CD4-positive, alpha-beta memory T cell (primary cell): ENCODE data around the gene CCL13. TPM values are rescaled to one million over a fixed set of nuclear protein-coding genes. Genes with fewer than 3 reads are reported as not detected.

ENCODE experiments used
- CTCF ChIA-PET: fragments of 350-600 bp; sonication (Branson Sonifier 250); formaldehyde crosslinking; loops from one replicate; lab custom pipeline; 2021; ENCODE audit warnings: inconsistent platforms; ENCODE audit not compliant: partially characterized antibody; lab: Charles Lee
- POLR2A ChIA-PET: fragments of 350-600 bp; sonication (Branson Sonifier 250); formaldehyde crosslinking; loops from one replicate; lab custom pipeline; 2021; ENCODE audit not compliant: partially characterized antibody; lab: Charles Lee
- DNase-seq, 5 donors: peaks; one replicate each; pipeline versions ENCODE4 v3.0.0 to v3.0.0-alpha.2; 2020 to 2022; ENCODE audit warnings: mixed read lengths in 1 of 5
- H3K27ac ChIP-seq: one replicate; pipeline ENCODE4 v1.7.0; 2013; ENCODE audit warnings: low read depth, low read length
- H3K27me3 ChIP-seq: 2 replicates; pipeline ENCODE4 v1.7.0; 2013; ENCODE audit warnings: mild to moderate bottlenecking, low read length, moderate library complexity; ENCODE audit not compliant: insufficient read depth
- H3K36me3 ChIP-seq: 2 replicates; pipeline ENCODE4 v1.7.0; 2013; ENCODE audit warnings: mild to moderate bottlenecking, low read length, moderate library complexity; ENCODE audit not compliant: insufficient read depth
- H3K4me1 ChIP-seq: 2 replicates; pipeline ENCODE4 v1.7.0; 2013; ENCODE audit warnings: mild to moderate bottlenecking, low read length, moderate library complexity; ENCODE audit not compliant: insufficient read depth
- H3K4me3 ChIP-seq, 2 donors: one replicate each; pipeline ENCODE4 v1.7.0; 2013; ENCODE audit warnings: low read length in 2 of 2, mild to moderate bottlenecking in 1 of 2
- H3K9me3 ChIP-seq, 2 donors: one replicate each; pipeline ENCODE4 v1.7.0; 2013; ENCODE audit warnings: low read length in 2 of 2, control low read depth in 1 of 2; ENCODE audit not compliant: control insufficient read depth in 1 of 2
- H3K27ac Mint-ChIP-seq, 7 donors: one replicate each; pipeline ENCODE4 v1.8.0; 2020 to 2021; ENCODE audit warnings: mixed read lengths in 7 of 7, mild to moderate bottlenecking in 6 of 7, inconsistent platforms in 3 of 7, moderate library complexity in 3 of 7
- H3K27me3 Mint-ChIP-seq, 2 donors: one replicate each; pipeline ENCODE4 v1.8.0; 2020 to 2021; ENCODE audit warnings: mixed read lengths in 2 of 2
- H3K36me3 Mint-ChIP-seq, 2 donors: one replicate each; pipeline ENCODE4 v1.8.0; 2020 to 2021; ENCODE audit warnings: mixed read lengths in 2 of 2, inconsistent platforms in 1 of 2, mild to moderate bottlenecking in 1 of 2
- H3K4me1 Mint-ChIP-seq, 4 donors: one replicate each; pipeline ENCODE4 v1.8.0; 2020 to 2021; ENCODE audit warnings: mixed read lengths in 4 of 4, mild to moderate bottlenecking in 1 of 4
- H3K4me3 Mint-ChIP-seq, 8 donors: one replicate each; pipeline ENCODE4 v1.8.0; 2020 to 2021; ENCODE audit warnings: mixed read lengths in 8 of 8, mild to moderate bottlenecking in 7 of 8, moderate library complexity in 6 of 8, inconsistent platforms in 3 of 8
- H3K9me3 Mint-ChIP-seq, 8 donors: one replicate each; pipeline ENCODE4 v1.8.0; 2020 to 2021; ENCODE audit warnings: mixed read lengths in 8 of 8, mild to moderate bottlenecking in 5 of 8, inconsistent platforms in 3 of 8, moderate library complexity in 1 of 8
- intact Hi-C: fragments of 100-400 bp; cut with micrococcal nuclease; formaldehyde crosslinking; loops from one replicate; pipeline ENCODE4 v1.15.1; 2023
- polyA plus RNA-seq, 2 donors: library from polyadenylated mRNA; unstranded; fragments of 300-500 nt; fragmentation: Illumina TruSeq; gene quantifications; one replicate each; pipeline ENCODE4 v1.2.3, GENCODE V29; 2021
- total RNA-seq, 2 experiments: library from RNA; stranded (reverse); gene quantifications; one replicate each; pipeline ENCODE4 v1.2.3, GENCODE V29; 2021

CCL13 gene
- total RNA-seq (not detected), polyA plus RNA-seq (not detected)

DNA sequence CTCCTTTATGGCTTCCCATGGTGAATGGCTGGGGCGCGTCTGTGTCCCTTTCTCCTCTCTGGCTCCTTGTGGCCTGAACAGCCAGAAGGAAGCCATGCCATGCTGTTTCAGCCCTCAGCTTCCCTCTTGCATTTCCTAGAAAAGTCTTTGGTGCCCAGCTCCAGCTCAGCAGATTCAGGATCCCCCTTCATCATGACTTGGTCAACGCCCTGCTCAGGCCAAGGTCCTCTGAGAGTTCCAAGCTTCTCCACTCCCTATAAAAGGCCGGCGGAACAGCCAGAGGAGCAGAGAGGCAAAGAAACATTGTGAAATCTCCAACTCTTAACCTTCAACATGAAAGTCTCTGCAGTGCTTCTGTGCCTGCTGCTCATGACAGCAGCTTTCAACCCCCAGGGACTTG lies at the start of gene CCL13:
Gene CCL13 (plus strand): TSS at position 287 of the 400 bp plus-strand sequence. CDS start 47 bp downstream, at position 334.
- Histone ChIP-seq H3K36me3 (no peaks in the 10 kb centered on the region), H3K4me3 (no peak within 1 kb of the TSS), H3K4me1 (no peaks in the 10 kb centered on the region), H3K27me3 (no peaks in the 10 kb centered on the region), H3K9me3 (no peaks in the 10 kb centered on the region), H3K27ac (no peak within 1 kb of the TSS)
- H3K4me3 Mint-ChIP-seq: no peak within 1 kb of the TSS
- H3K4me1 Mint-ChIP-seq: no peaks in the 10 kb centered on the region
- ChIA-PET POLR2A (no interaction called here), CTCF (no interaction called here)
- intact Hi-C loops: no loop called here
- no peaks in the 10 kb centered on the region for H3K36me3 Mint-ChIP-seq
- H3K27me3 Mint-ChIP-seq: peaks cover 8 to 21% of the 10 kb centered on the region in 2 donors
- H3K27ac Mint-ChIP-seq: no peak within 1 kb of the TSS
- peaks cover 0 to 3% (median 0%) of the 10 kb centered on the region in 8 donors for H3K9me3 Mint-ChIP-seq
- DNase-seq: no peak

DNA sequence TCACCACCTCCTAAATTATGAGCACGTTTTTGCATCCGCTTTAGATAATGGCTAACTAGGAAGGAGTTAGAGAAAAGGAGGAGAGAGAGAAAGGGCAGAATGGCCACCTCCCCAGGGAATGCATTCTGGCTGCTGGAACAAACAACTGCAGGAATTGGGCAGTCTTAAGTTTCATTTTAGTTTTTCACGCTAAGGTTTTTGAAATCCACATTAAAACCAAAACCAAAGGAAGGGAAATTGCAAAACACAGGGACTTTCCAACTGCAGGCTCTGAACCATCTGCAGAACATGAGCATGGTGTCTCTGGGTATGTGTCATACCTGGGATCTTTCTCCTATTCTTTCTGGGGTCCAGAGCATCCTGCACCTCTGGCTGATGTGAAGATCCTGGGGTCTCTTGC lies 49.2 kb upstream of the CCL13 start:
- H3K36me3 Mint-ChIP-seq: no peaks in the 10 kb centered on the region
- POLR2A ChIA-PET: no interaction called here
- no peaks in the 10 kb centered on the region for H3K27me3 ChIP-seq
- no peaks in the 10 kb centered on the region for H3K9me3 Mint-ChIP-seq
- peaks cover 6 to 9% of the 10 kb centered on the region in 2 donors for H3K27me3 Mint-ChIP-seq
- H3K4me3 ChIP-seq: no peak overlapping the region
- no peaks in the 10 kb centered on the region for H3K4me1 Mint-ChIP-seq
- no peaks in the 10 kb centered on the region for H3K36me3 ChIP-seq
- H3K27ac Mint-ChIP-seq: no peak overlapping the region
- no peaks in the 10 kb centered on the region for H3K9me3 ChIP-seq
- no peak overlapping the region for H3K27ac ChIP-seq
- H3K4me1 ChIP-seq: no peaks in the 10 kb centered on the region
- CTCF ChIA-PET: no interaction called here
- no peak overlapping the region for H3K4me3 Mint-ChIP-seq
- intact Hi-C loops: no loop called here
- DNase-seq: no peak

DNA sequence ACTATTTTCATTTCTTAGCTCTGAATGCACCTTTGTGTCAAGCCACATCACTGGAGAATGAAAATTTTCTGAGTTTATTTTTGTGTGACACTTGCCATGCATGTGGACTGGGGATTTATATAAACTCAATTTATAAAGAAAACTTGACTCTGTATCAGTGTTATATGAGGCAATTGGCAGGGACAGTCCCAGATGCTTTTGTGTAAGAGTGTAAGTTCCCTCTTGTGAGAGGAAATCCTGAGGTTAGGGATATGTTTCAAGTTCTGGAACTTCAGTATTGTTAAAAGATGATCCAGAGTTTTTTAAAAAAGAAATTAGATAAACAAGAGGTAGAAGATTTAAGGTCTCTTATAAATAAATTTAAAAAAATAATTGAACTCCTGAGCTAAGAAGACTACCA lies 47.9 kb upstream of the CCL13 start:
- H3K27ac Mint-ChIP-seq: no peak overlapping the region
- Histone ChIP-seq H3K27ac (no peak overlapping the region), H3K9me3 (no peaks in the 10 kb centered on the region), H3K4me3 (no peak overlapping the region), H3K4me1 (no peaks in the 10 kb centered on the region), H3K36me3 (no peaks in the 10 kb centered on the region), H3K27me3 (no peaks in the 10 kb centered on the region)
- CTCF ChIA-PET: no interaction called here
- H3K4me3 Mint-ChIP-seq: no peak overlapping the region
- H3K4me1 Mint-ChIP-seq: no peaks in the 10 kb centered on the region
- intact Hi-C loops: no loop called here
- no peaks in the 10 kb centered on the region for H3K9me3 Mint-ChIP-seq
- H3K36me3 Mint-ChIP-seq: no peaks in the 10 kb centered on the region
- DNase-seq: no peak
- POLR2A ChIA-PET: no interaction called here
- peaks cover 12 to 19% of the 10 kb centered on the region in 2 donors for H3K27me3 Mint-ChIP-seq

DNA sequence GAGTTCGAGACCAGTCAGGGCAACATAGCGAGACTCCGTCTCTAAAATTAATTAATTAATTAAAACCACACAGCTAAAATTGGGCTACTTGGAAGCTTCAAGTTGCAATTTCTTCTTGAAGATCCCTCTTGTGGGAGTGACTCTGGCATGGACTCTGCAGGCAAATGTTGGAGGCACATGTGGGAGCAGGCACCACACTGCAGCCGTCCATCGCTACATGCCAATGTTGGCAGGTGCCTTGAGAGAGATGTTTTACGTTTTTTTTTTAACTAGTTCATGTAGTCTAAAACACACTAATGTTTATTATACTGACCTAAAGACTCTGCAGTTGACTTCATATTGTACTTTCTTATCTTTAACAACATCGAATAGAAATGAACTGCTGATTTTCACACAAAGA lies 45.0 kb upstream of the CCL13 start:
- POLR2A ChIA-PET: no interaction called here
- peaks cover 13 to 18% of the 10 kb centered on the region in 2 donors for H3K27me3 Mint-ChIP-seq

DNA sequence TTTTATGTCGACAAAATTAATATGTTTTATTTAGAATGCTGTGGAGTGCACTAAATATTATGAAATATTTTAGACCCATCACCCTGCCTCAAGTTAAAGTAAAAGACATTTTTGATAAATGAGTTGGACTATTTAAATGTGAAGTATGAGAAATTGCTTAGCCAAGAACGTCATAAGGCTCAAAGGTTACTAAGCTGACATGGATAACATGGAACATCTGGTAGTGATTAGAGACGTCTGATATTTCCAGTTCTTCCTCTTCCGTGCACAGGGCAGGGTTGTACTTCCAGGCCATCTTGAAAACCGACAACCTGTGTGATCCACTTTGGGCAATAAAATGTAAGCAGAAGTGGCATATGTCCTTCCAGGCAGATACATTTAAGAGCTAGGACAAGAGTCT lies 44.2 kb upstream of the CCL13 start:
- Mint-ChIP-seq H3K36me3 (no peaks in the 10 kb centered on the region), H3K4me1 (no peaks in the 10 kb centered on the region), H3K27ac (no peak overlapping the region), H3K27me3 (peaks cover 15 to 21% of the 10 kb centered on the region in 2 donors), H3K9me3 (no peaks in the 10 kb centered on the region), H3K4me3 (no peak overlapping the region)
- intact Hi-C loops: no loop called here
- Histone ChIP-seq H3K4me1 (no peaks in the 10 kb centered on the region), H3K27ac (no peak overlapping the region), H3K27me3 (no peaks in the 10 kb centered on the region), H3K36me3 (no peaks in the 10 kb centered on the region), H3K4me3 (no peak overlapping the region), H3K9me3 (no peaks in the 10 kb centered on the region)
- DNase-seq: no peak
- ChIA-PET CTCF (no interaction called here), POLR2A (no interaction called here)

More for the DNA sequence above, 45.0 kb upstream of the CCL13 start:
- Mint-ChIP-seq H3K4me1 (no peaks in the 10 kb centered on the region), H3K27ac (peak overlapping the region in 1 of 7 donors; percentile 20), H3K4me3 (no peak overlapping the region), H3K36me3 (no peaks in the 10 kb centered on the region), H3K9me3 (no peaks in the 10 kb centered on the region)
- H3K36me3 ChIP-seq: no peaks in the 10 kb centered on the region
- intact Hi-C loops: no loop called here
- H3K4me3 ChIP-seq: no peak overlapping the region
- H3K27me3 ChIP-seq: no peaks in the 10 kb centered on the region
- H3K27ac ChIP-seq: no peak overlapping the region
- DNase-seq: no peak
- H3K9me3 ChIP-seq: no peaks in the 10 kb centered on the region
- CTCF ChIA-PET: interaction anchor here (1.2 kb wide), 1 partner anchor 11 kb away, joined by 4 read pairs; no protein-coding TSS in a partner anchor
- H3K4me1 ChIP-seq: no peaks in the 10 kb centered on the region

DNA sequence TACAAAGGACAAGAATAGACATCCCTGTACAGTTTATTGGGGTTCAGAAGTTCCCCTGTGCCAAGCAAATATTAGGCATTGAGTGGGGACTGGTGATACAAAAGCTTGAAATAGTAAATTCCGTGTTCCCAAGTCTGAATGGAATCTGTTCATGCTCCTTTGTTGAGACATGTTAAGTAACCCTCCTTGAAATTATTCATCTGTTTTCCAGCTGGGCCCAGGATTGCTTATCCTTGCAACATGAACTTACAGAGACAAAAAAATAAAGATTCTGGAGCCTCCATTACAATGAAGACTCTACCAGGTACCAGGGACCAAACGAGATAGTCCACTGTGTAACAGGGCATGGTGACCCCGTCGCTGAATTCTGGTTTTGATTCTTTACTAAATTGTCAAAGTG lies 43.1 kb upstream of the CCL13 start:
- H3K9me3 Mint-ChIP-seq: peaks cover 0 to 5% (median 0%) of the 10 kb centered on the region in 8 donors
- Histone ChIP-seq H3K27ac (no peak overlapping the region), H3K4me1 (no peaks in the 10 kb centered on the region), H3K9me3 (no peaks in the 10 kb centered on the region), H3K36me3 (no peaks in the 10 kb centered on the region), H3K4me3 (no peak overlapping the region), H3K27me3 (no peaks in the 10 kb centered on the region)
- H3K36me3 Mint-ChIP-seq: no peaks in the 10 kb centered on the region
- H3K27ac Mint-ChIP-seq: no peak overlapping the region
- no peaks in the 10 kb centered on the region for H3K4me1 Mint-ChIP-seq
- DNase-seq: no peak
- peaks cover 16 to 21% of the 10 kb centered on the region in 2 donors for H3K27me3 Mint-ChIP-seq
- ChIA-PET CTCF (no interaction called here), POLR2A (no interaction called here)
- no peak overlapping the region for H3K4me3 Mint-ChIP-seq
- intact Hi-C loops: no loop called here

DNA sequence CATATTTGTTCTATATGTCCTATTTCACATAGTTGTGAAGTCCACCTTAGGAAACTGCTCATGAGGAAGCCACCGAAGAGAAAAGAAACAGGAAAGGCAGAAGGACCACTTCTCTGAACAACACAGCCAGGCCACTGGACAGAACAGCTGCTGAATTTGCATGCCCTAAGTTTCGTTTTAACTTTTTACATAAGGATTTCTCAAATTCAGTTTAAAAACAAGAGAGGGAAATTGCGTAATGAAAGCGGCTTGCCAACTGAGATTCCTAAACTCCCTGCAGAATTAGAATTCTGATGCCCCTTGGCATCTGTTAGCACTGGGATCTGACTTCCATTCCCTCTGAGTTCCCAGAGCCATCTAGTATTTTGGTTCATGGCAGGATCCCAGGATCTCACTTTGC lies 42.0 kb upstream of the CCL13 start:
- Histone ChIP-seq H3K4me3 (no peak overlapping the region), H3K27me3 (no peaks in the 10 kb centered on the region), H3K4me1 (no peaks in the 10 kb centered on the region), H3K36me3 (no peaks in the 10 kb centered on the region), H3K9me3 (no peaks in the 10 kb centered on the region), H3K27ac (no peak overlapping the region)
- DNase-seq: no peak
- Mint-ChIP-seq H3K36me3 (no peaks in the 10 kb centered on the region), H3K4me3 (no peak overlapping the region), H3K27ac (no peak overlapping the region), H3K9me3 (peaks cover 0 to 5% (median 0%) of the 10 kb centered on the region in 8 donors), H3K27me3 (peaks cover 16 to 22% of the 10 kb centered on the region in 2 donors), H3K4me1 (no peaks in the 10 kb centered on the region)
- CTCF ChIA-PET: no interaction called here
- intact Hi-C loops: no loop called here
- POLR2A ChIA-PET: no interaction called here

DNA sequence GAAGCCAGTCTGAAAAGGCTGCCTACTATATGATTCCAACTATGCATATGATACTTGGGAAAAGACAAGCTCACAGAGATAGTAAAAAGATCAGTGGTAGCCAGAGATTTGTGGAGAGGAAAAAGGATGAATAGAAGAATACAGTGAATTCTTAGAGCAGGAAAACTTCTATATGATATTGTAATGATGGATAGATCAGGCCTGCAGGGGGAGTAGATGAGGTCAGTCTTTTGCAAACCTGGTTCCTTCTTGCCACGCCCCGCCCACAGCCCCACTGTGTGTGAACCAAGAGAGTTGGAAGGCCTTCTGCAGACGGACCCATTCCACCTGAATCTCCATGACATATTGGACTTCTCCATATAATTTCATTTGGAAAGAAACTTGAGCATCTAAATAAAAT lies 37.8 kb upstream of the CCL13 start:
- Histone ChIP-seq H3K4me3 (no peak overlapping the region), H3K36me3 (no peaks in the 10 kb centered on the region), H3K27ac (no peak overlapping the region), H3K4me1 (no peaks in the 10 kb centered on the region), H3K27me3 (no peaks in the 10 kb centered on the region), H3K9me3 (no peaks in the 10 kb centered on the region)
- Mint-ChIP-seq H3K4me3 (no peak overlapping the region), H3K27ac (no peak overlapping the region), H3K4me1 (no peaks in the 10 kb centered on the region), H3K27me3 (peaks cover 7 to 13% of the 10 kb centered on the region in 2 donors), H3K36me3 (no peaks in the 10 kb centered on the region), H3K9me3 (peaks cover 0 to 5% (median 0%) of the 10 kb centered on the region in 8 donors)
- CTCF ChIA-PET: no interaction called here
- intact Hi-C loops: no loop called here
- POLR2A ChIA-PET: no interaction called here
- DNase-seq: no peak
